Measurements from ENCODE around the gene IL31. TPM values are rescaled to one million over a fixed set of nuclear protein-coding genes. Genes with fewer than 3 reads are reported as not detected.
"Not testable (repeated sequence)": the region's sequence is repeated elsewhere in the genome, so short reads cannot be mapped to it uniquely, and the experiment has no call there.

IL31 gene
- total RNA-seq, 1 donor from 2014 or later, result not detected

GRCh38 chr12:122203301-122204166 is 29.5 kb upstream of the IL31 start, which contains the start of gene B3GNT4:
Gene B3GNT4, plus strand, starts transcription at chr12:122203709. Its CDS starts 910 bp downstream, at chr12:122204619.
- Histone ChIP-seq H3K4me1 (peaks cover 18% of the 10 kb centered on the region), H3K36me3 (peaks cover 0 to 11% of the 10 kb centered on the region in 2 donors), H3K27ac (no peak within 1 kb of the TSS), H3K27me3 (peaks cover 6% of the 10 kb centered on the region), H3K9me3 (no peaks in the 10 kb centered on the region), H3K4me3 (peak within 1 kb of the TSS; percentile 55 to 75)
- DNase-seq (ENCODE audit: extremely low spot score in 2 of 2), result no peak
- TF ChIP-seq POLR2A (IDR thresholded peaks at IDR 0.05) (no peak), CTCF (IDR thresholded peaks at IDR 0.05) (no peak), POLR2AphosphoS5 (IDR thresholded peaks at IDR 0.05; ENCODE audit: insufficient read depth in 1 of 2, low read depth in 1 of 2) (no peak)
- intact Hi-C loops (cut with DNase I), result no loop called here

GRCh38 chr12:122202811-122203210 is 28.8 kb upstream of the IL31 start:
- H3K27me3 ChIP-seq; H3K9me3 ChIP-seq; H3K27ac ChIP-seq; intact Hi-C loops (cut with DNase I); H3K36me3 ChIP-seq; DNase-seq (ENCODE audit: extremely low spot score in 2 of 2): not testable (repeated sequence)
- Histone ChIP-seq H3K4me3 (peak overlapping the region; percentile 55 to 75), H3K4me1 (peaks cover 18% of the 10 kb centered on the region)

GRCh38 chr12:122202017-122202416 is 28.0 kb upstream of the IL31 start:
- intact Hi-C loops (cut with DNase I), result no loop called here
- Histone ChIP-seq H3K27me3 (peaks cover 6% of the 10 kb centered on the region), H3K36me3 (no peaks in the 10 kb centered on the region)

GRCh38 chr12:122201381-122201780 is 27.4 kb upstream of the IL31 start:
- Histone ChIP-seq H3K36me3 (no peaks in the 10 kb centered on the region), H3K27me3 (peaks cover 6% of the 10 kb centered on the region), H3K4me3 (no peak overlapping the region), H3K27ac (no peak overlapping the region), H3K9me3 (no peaks in the 10 kb centered on the region), H3K4me1 (peaks cover 18% of the 10 kb centered on the region)
- DNase-seq (ENCODE audit: extremely low spot score in 2 of 2), result no peak
- no peak for TF ChIP-seq CTCF (IDR thresholded peaks at IDR 0.05)
- no peak for TF ChIP-seq POLR2A (IDR thresholded peaks at IDR 0.05)
- TF ChIP-seq POLR2AphosphoS5 (IDR thresholded peaks at IDR 0.05; ENCODE audit: insufficient read depth in 1 of 2, low read depth in 1 of 2), result no peak
- intact Hi-C loops (cut with DNase I), result no loop called here

More at GRCh38 chr12:122202017-122202416, 28.0 kb upstream of the IL31 start:
- Histone ChIP-seq H3K4me1 (peaks cover 18% of the 10 kb centered on the region), H3K9me3 (no peaks in the 10 kb centered on the region), H3K27ac (no peak overlapping the region), H3K4me3 (no peak overlapping the region)
- no peak for DNase-seq (ENCODE audit: extremely low spot score in 2 of 2)
- TF ChIP-seq POLR2AphosphoS5 (IDR thresholded peaks at IDR 0.05; ENCODE audit: insufficient read depth in 1 of 2, low read depth in 1 of 2), result no peak
- no peak for TF ChIP-seq POLR2A (IDR thresholded peaks at IDR 0.05)
- TF ChIP-seq CTCF (IDR thresholded peaks at IDR 0.05), result no peak

GRCh38 chr12:122200541-122201175 is 26.6 kb upstream of the IL31 start:
- no peak for TF ChIP-seq POLR2AphosphoS5 (IDR thresholded peaks at IDR 0.05; ENCODE audit: insufficient read depth in 1 of 2, low read depth in 1 of 2)
- TF ChIP-seq CTCF (IDR thresholded peaks at IDR 0.05), result no peak
- no peak for TF ChIP-seq POLR2A (IDR thresholded peaks at IDR 0.05)
- H3K27ac ChIP-seq, result no peak overlapping the region
- DNase-seq (ENCODE audit: extremely low spot score in 2 of 2), result no peak
- no peaks in the 10 kb centered on the region for H3K36me3 ChIP-seq
- no peak overlapping the region for H3K4me3 ChIP-seq
- H3K27me3 ChIP-seq, result peaks cover 6% of the 10 kb centered on the region
- H3K9me3 ChIP-seq, result no peaks in the 10 kb centered on the region
- intact Hi-C loops (cut with DNase I), result no loop called here
- H3K4me1 ChIP-seq, result peaks cover 18% of the 10 kb centered on the region
